ENCODE results near the gene CIRBP.

Gene CIRBP

DNA sequence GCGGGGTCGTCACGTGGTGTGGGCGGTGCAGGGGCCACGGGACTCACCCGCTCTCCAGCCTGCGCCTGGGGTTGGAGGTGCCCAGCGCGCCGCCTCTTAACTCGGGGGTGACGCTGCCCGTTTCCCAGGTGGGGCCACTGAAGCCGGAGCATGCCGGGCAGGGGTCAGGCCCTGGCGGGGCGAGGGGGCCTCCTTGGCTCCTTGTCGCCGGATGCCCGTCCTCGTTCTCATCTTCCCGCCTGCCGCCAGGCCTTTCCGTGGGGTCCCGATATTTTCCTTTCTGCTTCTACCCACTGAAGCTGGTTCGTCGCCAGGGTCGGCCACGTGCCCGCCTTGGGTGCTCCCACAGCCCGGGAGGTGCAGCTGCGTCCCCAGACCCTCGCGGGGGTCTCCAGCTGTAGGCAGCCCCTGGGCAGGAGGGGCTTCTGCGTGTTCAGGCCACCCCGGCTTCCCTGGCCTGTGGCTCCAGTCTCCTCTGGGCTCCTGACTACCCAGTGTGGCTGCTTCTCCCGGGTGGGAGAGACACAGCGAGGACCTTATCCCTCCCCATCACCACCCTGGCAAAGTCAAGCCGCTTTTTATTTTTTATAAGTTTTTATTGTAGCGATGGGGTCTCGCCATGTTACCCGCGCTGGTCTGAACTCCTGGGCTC lies 7.0 kb downstream of the CIRBP start:
- TF ChIP-seq, protein P1, sequence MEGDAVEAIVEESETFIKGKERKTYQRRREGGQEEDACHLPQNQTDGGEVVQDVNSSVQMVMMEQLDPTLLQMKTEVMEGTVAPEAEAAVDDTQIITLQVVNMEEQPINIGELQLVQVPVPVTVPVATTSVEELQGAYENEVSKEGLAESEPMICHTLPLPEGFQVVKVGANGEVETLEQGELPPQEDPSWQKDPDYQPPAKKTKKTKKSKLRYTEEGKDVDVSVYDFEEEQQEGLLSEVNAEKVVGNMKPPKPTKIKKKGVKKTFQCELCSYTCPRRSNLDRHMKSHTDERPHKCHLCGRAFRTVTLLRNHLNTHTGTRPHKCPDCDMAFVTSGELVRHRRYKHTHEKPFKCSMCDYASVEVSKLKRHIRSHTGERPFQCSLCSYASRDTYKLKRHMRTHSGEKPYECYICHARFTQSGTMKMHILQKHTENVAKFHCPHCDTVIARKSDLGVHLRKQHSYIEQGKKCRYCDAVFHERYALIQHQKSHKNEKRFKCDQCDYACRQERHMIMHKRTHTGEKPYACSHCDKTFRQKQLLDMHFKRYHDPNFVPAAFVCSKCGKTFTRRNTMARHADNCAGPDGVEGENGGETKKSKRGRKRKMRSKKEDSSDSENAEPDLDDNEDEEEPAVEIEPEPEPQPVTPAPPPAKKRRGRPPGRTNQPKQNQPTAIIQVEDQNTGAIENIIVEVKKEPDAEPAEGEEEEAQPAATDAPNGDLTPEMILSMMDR (IDR thresholded peaks at IDR 0.05; ENCODE audit: insufficient read depth, low read depth, low read length, missing control alignments), result no peak
- peak; percentile 37 for DNase-seq (ENCODE audit: low read depth)
- H3K4me3 ChIP-seq (ENCODE audit: low read depth, low read length), result peak overlapping the region; percentile 95

DNA sequence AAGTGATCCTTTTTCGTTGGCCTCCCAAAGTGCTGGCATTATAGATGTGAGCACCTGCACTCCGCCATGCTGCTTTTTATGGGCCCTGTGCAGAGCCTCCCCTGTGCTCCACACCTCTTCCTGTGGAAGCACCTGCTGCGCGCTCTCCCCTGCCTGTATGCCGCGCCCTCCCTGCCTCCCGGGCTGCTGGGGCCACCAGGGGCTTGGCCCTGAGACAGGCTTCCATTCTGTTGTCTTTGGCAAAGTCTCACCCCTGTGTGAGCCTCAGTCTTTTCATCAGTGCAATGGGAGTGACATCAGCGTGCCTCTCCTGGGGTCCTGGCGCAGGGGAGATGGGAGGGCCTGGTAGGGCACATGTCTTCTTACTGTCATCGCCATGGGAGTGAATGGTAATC lies 7.5 kb downstream of the CIRBP start:
- DNase-seq (ENCODE audit: low read depth), result peak; percentile 62

DNA sequence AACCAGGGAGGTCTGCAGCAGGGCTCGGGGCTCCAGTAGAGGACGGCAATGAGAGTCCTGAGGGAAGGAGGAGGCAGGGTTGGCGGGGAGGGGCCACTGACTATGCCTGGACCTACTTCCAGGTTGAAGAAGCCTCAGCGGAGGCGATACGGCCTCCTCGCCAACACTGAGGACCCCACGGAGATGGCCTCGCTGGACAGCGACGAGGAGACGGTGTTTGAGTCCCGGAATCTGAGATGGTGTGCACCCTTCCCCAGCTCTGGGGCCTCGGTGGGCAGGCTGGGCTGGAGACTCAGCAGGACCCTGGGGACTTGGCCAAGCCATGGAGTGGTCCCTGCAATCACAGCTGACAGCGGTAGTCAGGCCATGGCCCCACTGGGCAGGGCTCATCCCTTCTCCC lies 7.9 kb downstream of the CIRBP start:
- no peak for DNase-seq (ENCODE audit: low read depth)
- H3K4me3 ChIP-seq (ENCODE audit: low read depth, low read length), result peak overlapping the region; percentile 95
- TF ChIP-seq, protein P1 (IDR thresholded peaks at IDR 0.05; ENCODE audit: insufficient read depth, low read depth, low read length, missing control alignments), result no peak

More for the DNA sequence above, 7.5 kb downstream of the CIRBP start:
- H3K4me3 ChIP-seq (ENCODE audit: low read depth, low read length), result peak overlapping the region; percentile 95
- TF ChIP-seq, protein P1 (IDR thresholded peaks at IDR 0.05; ENCODE audit: insufficient read depth, low read depth, low read length, missing control alignments), result no peak

- DNase-seq (ENCODE audit: low read depth), result no peak
- TF ChIP-seq, protein P1 (IDR thresholded peaks at IDR 0.05; ENCODE audit: insufficient read depth, low read depth, low read length, missing control alignments), result no peak
- H3K4me3 ChIP-seq (ENCODE audit: low read depth, low read length), result no peak overlapping the region
Observed at GRCh38 chr19:1278074-1278473, 8.9 kb downstream of the CIRBP start.

DNA sequence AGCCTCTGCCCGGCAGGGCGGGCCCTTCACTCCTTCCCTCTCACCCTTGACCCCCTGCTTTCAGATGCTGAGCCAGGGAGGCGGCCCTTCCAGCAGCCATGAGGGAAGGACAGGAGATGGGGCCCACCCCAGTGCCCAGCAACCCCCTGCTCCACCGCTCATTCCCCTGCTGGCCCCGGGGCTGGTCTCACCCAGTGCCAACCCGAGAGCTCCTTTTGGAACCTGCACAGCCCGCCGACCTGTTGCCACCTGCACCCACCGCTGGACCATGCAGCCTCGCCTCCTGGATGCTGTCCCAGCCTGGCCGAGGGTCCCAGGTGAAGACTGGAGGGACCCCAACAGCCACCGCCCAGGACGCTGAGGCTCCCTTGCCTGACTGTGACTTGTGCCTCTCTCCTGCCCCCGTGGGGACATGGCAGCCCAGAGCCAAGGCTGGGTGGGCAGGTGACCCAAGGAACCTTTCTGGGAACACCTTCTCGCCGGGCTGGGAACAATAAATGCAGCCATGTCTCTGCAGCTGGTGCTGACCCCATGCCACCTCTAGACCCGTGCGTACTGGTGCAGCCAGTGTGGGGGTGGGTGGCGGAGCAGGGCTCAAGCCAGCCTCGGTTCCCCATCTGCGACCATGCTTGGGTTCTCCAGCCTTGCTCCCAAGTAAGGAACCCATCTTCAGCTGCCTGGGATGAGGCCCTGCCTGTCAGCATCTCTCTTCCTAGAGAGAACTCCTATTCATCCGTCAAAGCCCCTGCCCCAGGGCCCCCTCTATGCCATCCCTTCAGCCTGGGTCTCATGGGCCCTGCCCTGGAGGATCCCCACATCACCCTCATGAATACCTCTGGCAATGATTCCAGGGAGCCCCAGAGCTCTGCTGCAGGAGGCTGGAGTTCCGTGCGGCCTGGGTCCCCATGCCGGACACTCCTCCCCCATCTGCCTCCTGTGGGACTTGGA lies 9.9 kb downstream of the CIRBP start:
- TF ChIP-seq, protein P1 (IDR thresholded peaks at IDR 0.05; ENCODE audit: insufficient read depth, low read depth, low read length, missing control alignments), result no peak
- H3K4me3 ChIP-seq (ENCODE audit: low read depth, low read length), result no peak overlapping the region
- DNase-seq (ENCODE audit: low read depth), result no peak

DNA sequence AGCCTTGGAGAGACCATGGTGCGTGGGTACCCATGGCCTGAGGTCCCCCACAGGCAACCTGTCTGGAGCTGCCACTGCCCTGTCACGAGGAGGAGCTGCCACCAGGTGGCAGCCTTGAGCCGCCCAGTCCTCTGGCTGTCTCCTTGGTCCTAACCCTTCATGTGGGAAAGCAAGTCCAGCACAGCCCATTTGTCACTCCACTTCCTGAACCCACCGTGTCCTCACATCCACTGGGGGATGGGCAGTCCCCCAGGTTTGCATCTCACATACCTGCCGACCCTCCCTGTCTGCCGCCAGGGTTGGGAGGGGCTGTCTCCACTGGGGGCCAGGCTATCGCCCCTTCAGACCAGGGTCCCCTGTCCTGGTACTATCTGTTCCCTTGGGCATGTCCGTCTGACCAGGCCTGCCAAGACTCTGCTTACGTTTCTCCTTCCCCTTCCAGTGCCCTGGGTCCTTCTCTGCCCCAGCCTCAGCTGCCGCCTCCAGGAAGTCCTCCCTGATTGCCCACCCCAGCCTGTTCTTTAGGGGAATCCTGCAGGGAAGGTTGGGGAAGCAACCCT lies 10.7 kb downstream of the CIRBP start:
- peak; percentile 89 for DNase-seq (ENCODE audit: low read depth)
- TF ChIP-seq, protein P1 (IDR thresholded peaks at IDR 0.05; ENCODE audit: insufficient read depth, low read depth, low read length, missing control alignments), result peak; percentile 98
- no peak overlapping the region for H3K4me3 ChIP-seq (ENCODE audit: low read depth, low read length)
